ENCODE measurements around the gene HPCAL1. TPM values are rescaled to one million over a fixed set of nuclear protein-coding genes. Genes with fewer than 3 reads are reported as not detected.
A peak's percentile ranks its signal among the peaks of the same experiment; 100 is the strongest.

The HPCAL1 gene
- total and polyA plus RNA-seq, 8 donors: 14.0 to 571 (median 85.4) TPM

GRCh38 chr2:10285191-10285555 lies 17.5 kb upstream of the HPCAL1 start:
- 50 to 63% (median 58%) methylated on average over 5 of the region's 5 CpGs for WGBS, 5 donors
- Histone ChIP-seq H3K36me3 (no peaks in the 10 kb centered on the region), H3K9me3 (no peaks in the 10 kb centered on the region), H3K27ac (peak overlapping the region in 4 of 5 donors; percentile 52 to 77 (median 74)), H3K4me3 (no peak overlapping the region), H3K4me1 (peaks cover 27 to 47% (median 29%) of the 10 kb centered on the region in 4 donors), H3K27me3 (no peaks in the 10 kb centered on the region)
- intact Hi-C loops (cut with DNase I; ENCODE audit: low total_unique reads): no loop called here
- TF ChIP-seq POLR2AphosphoS5 (IDR thresholded peaks at IDR 0.05) (no peak), CTCF (IDR thresholded peaks at IDR 0.05) (no peak), EP300 (IDR thresholded peaks at IDR 0.05) (no peak), POLR2A (IDR thresholded peaks at IDR 0.05) (no peak)
- DNase-seq: no peak

- peak in 1 of 3 donors; percentile 33 for TF ChIP-seq POLR2AphosphoS5 (IDR thresholded peaks at IDR 0.05)
- TF ChIP-seq POLR2A (IDR thresholded peaks at IDR 0.05): no peak
- no peaks in the 10 kb centered on the region for H3K36me3 ChIP-seq
- H3K4me1 ChIP-seq: peaks cover 27 to 47% (median 29%) of the 10 kb centered on the region in 4 donors
- peak overlapping the region in 4 of 5 donors; percentile 52 to 77 (median 74) for H3K27ac ChIP-seq
- intact Hi-C loops (cut with DNase I; ENCODE audit: low total_unique reads): no loop called here
- H3K4me3 ChIP-seq: no peak overlapping the region
- peak; percentile 73 to 84 for DNase-seq
- no peaks in the 10 kb centered on the region for H3K27me3 ChIP-seq
- 31 to 55% (median 44%) methylated on average over 16 to 17 of the region's 17 CpGs for WGBS, 5 donors
- H3K9me3 ChIP-seq: no peaks in the 10 kb centered on the region
Measured at GRCh38 chr2:10285556-10286198, 17.0 kb upstream of the HPCAL1 start.

GRCh38 chr2:10286216-10287037 lies 16.3 kb upstream of the HPCAL1 start:
- Histone ChIP-seq H3K27me3 (no peaks in the 10 kb centered on the region), H3K36me3 (no peaks in the 10 kb centered on the region), H3K4me3 (no peak overlapping the region), H3K4me1 (peaks cover 27 to 47% (median 29%) of the 10 kb centered on the region in 4 donors), H3K27ac (peak overlapping the region in 4 of 5 donors; percentile 52 to 77 (median 74)), H3K9me3 (no peaks in the 10 kb centered on the region)
- peak; percentile 75 to 76 for DNase-seq
- TF ChIP-seq EP300 (IDR thresholded peaks at IDR 0.05): no peak
- no peak for TF ChIP-seq POLR2AphosphoS5 (IDR thresholded peaks at IDR 0.05)
- TF ChIP-seq POLR2A (IDR thresholded peaks at IDR 0.05): no peak
- no peak for TF ChIP-seq CTCF (IDR thresholded peaks at IDR 0.05)
- intact Hi-C loops (cut with DNase I; ENCODE audit: low total_unique reads): no loop called here
- WGBS, 5 donors: 38 to 71% (median 45%) methylated on average over 20 to 27 of the region's 27 CpGs

DNA sequence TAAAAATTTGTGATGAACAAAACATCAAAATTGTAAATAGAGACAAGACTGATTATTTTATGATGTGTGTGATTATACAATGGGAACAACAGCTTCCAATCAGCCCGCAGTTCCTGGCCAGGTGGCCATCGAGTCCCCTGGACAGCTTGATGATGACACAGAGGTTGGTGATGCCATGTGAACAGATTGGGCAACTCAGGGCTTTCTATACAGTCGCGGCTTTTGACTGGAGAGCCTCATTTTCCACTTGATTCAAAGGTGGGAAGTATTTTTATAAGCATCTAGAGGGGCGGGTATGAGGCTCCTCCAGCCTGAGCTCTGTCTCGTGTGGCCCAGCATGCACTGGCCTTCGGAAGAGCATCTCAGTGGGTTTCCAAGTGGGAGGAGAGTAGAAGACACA lies 14.9 kb upstream of the HPCAL1 start:
- H3K4me1 ChIP-seq: peaks cover 27 to 44% (median 29%) of the 10 kb centered on the region in 4 donors
- H3K9me3 ChIP-seq: no peaks in the 10 kb centered on the region
- H3K27ac ChIP-seq: no peak overlapping the region
- no peak overlapping the region for H3K4me3 ChIP-seq
- TF ChIP-seq POLR2AphosphoS5 (IDR thresholded peaks at IDR 0.05) (no peak), EP300 (IDR thresholded peaks at IDR 0.05) (no peak), POLR2A (IDR thresholded peaks at IDR 0.05) (no peak), CTCF (IDR thresholded peaks at IDR 0.05) (no peak)
- intact Hi-C loops (cut with DNase I; ENCODE audit: low total_unique reads): no loop called here
- no peak for DNase-seq
- H3K27me3 ChIP-seq: no peaks in the 10 kb centered on the region
- 88 to 95% (median 93%) methylated on average over 7 of the region's 7 CpGs for WGBS, 5 donors
- no peaks in the 10 kb centered on the region for H3K36me3 ChIP-seq
